HG02840 (cell line): ENCODE measurements around the gene PRAME.
"Not testable (repeated sequence)": the region's sequence is repeated elsewhere in the genome, so short reads cannot be mapped to it uniquely, and the experiment has no call there.

Experiments used
- ATAC-seq: cut with Tn5 transposase; IDR thresholded peaks from one replicate; pipeline ENCODE4 v1.9.1; 2021; ENCODE audit warnings: mild to moderate bottlenecking, moderate library complexity, moderate number of reproducible peaks; ENCODE audit not compliant: unreplicated experiment, low FRiP score

Gene PRAME

DNA sequence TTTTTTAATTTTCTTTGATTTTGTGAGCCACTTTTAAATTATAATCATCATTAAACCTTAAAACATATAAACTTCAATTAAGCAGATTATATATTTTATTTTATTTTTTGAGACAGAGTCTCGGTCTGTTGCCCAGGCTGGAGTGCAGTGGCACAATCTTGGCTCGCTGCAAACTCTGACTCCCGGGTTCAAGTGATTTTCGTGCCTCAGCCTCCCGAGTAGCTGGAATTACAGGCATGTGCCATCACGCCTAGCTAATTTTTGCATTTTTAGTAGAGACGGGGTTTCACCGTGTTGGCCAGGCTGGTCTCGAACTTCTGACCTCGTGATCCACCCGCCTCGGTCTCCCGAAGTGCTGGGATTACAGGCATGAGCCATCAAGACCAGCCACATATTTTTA, 22.5 kb upstream of the PRAME start:
- not testable (repeated sequence) for ATAC-seq

DNA sequence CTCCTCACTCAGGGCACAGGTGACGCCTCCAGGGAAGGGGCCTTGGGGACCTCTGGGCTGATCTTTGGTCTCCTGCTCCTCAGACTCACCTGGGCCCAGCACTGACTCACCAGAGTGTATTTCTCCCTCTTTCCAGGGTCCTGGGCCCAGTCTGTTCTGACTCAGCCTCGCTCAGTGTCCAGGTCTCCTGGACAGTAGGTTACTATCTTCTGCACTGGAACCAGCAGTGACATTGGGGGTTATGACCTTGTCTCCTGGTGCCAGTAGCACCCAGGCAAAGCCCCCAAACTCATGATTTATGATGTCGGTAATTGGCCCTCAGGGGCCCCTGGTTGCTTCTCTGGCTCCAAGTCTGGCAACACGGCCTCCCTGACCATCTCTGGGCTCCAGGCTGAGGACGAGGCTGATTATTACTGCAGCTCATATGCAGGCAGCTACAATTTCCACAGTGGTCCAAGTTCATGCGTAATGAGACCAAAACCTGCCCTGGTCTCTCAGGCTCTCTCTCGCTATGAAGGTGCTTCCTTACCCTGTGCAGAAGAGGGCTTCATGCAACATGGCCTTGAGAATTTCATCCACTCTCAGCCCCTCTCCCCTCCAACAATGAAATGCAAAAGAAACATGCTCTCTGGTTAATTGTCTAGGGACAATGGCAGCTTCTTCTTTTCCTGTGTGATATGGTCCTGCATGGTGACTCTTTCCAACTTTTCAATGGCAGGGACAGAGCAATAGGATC, 21.0 kb upstream of the PRAME start:
- no peak for ATAC-seq

DNA sequence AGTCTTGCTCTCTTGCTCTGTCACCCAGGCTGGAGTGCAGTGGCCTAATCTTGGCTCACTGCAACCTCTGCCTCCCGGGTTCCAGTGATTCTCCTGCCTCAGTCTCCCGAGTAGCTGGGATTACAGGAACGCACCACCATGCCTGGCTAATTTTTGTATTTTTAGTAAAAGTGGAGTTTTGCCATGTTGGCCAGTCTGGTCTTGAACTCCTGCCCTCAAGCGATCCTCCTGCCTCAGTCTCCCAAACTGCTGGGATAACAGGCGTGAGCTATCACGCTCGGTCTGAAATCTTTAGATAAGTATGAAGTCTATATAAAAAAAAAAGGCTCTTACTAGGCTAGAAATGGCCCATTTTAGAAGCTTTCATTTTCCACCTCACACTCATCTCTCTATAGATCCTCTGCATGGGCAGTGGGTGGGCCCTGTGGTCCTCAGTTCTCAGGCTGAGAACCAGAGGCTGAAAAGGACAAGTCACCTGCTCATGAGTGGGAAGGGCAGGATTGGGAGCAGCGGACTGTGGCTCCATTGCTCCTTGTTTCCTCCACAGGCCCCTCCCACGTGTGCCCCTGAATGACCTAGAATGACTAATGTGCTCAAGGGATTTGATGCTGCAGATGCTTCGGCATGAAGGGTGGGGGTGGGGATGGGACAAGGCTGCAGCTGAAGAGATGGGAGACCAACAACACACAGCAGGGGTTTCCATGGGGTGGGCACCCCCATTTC, 19.8 kb upstream of the PRAME start:
- ATAC-seq: no peak

DNA sequence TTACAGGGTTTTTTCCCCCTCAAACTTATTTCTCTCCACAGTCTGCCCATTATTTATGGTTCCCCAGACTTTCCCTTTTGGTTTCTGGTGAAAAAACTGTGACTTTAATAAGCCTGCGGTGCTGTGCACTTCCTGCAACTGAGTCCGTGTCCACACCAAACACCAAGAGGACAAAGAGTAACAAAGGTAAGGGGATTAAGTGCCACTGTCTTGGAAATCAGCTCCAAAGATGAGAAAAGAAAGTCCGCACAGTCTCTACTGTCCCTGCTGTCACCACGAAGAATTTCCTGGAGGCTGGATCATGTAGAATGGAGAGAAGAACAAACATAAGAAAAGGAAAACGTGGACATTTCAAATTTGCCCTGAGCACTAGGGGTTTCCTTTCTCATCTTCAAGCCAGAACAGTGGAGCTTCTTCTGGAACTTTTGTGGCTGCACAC, 17.9 kb upstream of the PRAME start:
- ATAC-seq: no peak

DNA sequence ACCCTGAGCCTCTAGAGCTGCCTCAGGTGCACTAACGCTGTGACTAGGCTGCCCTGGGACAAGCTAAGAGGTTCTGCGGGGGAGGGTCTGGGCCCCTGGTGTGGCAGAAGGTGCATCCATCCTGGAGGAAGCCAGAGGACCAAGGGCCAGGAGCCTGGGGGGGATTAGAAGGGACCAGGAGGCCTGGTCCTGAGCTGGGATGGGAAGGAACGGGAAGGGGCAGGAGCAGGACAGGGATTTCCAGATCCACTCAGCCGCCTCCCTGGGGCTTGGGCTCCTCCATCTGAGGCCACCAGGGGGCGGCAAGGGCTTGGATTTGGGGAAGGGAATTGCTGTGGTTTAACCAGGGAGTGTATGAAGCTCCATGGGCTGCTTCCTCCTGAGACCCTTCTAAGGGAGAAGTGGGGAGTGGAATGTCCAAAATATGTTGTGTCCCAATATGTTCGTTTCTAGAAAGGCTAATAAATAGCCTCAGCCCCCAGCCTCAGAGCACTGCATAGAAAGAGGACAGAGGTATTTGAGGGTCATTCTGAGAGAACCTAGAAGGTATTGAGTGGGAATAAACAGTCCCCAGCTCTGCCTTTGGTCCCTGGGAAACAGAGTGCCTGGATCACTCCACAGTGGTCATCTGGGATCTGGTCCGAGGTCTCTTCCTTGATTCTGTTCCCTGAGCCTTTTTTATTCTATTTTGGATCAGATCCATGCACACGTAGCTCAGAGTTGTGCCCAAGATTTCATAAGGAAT, 17.4 kb upstream of the PRAME start:
- ATAC-seq: no peak

DNA sequence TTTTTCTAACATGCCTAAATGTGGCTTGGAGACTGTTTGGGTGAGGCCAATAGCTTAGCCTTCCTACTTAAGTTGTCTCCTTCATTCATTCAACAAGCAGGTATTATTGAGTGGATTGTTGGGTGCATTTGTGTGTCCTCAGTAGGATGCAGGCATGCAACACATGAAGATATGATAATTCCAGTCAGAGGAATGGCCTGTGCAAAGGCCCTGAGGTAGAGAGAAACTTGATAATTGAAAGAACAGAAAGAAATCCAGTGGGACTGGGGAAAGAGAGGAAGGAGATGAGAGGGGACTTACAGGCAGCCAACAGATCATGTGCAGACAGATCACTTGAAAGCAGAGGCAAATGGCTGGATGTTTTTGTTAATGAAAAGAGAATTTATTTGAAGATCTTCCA, 15.3 kb upstream of the PRAME start:
- ATAC-seq: no peak

DNA sequence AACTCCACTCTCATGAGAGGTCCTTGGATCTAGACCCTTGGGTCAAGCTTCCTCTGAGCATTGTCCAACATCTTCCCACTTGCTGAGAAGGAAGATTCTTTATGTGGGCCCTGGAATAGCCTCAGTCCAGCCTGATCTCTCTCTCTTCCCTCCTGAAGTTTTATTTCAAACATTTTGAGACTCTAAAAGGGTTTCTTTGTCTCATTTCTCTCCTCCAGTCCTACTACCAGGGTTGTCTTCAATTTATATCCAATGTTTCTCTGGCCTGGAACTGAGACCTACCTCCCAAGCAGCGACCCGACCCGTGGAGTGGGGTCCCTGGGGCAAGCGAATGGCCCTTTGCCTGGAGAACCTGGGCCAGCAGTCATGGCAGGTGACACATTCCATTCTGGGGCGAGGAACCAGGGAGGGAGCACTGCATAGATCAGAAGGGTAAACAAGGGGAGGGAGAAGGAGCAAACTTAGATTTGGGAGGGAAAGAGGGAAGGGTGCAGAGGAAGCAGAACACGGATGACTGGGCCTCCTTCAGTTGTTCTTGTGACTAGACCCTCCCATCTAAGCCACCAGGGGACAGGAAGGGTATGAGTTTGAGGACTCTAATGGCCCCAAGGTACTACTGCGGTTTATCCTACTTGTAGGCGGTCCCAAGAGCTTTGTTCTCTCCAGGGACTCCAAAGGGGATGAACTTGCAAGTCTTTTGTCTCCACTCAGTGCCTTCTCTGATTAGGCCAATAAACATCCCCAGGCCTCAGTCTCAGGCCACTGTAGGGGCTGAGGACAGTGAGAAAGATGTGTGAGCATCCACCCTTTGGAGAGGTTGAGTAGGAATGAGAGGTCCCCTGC, 14.2 kb upstream of the PRAME start:
- ATAC-seq: no peak

DNA sequence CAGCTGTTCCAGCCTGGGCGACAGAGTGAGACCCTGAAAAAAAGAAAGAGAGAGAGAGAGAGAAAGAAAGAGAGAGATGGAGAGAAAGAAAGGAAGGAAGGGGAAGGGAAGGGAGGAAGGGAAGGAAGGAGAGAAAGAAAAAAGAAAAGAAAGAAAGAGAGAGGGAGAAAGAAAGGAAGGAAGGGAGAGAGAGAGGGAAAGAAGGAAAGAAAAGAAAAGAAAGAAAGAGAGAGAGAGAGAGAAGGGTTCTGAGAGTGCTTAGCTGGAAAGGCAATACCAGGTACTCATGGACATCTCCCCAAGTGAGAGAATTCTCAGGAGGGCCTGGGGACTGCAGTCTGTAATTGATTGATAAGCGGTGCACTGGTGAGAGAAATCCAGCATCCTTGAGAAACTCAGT, 12.8 kb upstream of the PRAME start:
- no peak for ATAC-seq

DNA sequence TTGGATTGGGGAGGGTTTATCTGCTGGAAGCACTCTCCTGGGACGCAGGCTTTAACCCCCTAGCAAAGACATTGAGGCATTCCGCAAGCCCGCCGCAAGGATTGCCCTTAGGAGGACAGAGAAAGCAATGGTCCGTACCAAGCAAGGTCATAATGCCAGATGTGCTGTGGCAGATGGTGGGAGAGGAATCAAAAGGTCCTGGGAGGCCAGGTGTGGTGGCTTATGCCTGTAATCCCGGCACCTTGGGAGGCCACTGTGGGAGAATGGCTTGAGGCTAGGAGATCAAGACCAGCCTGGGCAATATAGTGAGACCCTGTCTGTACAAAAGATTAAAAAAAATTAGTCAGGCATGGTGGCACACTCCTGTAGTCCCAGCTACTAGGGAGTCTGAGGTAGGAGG, 12.4 kb upstream of the PRAME start:
- ATAC-seq: no peak

DNA sequence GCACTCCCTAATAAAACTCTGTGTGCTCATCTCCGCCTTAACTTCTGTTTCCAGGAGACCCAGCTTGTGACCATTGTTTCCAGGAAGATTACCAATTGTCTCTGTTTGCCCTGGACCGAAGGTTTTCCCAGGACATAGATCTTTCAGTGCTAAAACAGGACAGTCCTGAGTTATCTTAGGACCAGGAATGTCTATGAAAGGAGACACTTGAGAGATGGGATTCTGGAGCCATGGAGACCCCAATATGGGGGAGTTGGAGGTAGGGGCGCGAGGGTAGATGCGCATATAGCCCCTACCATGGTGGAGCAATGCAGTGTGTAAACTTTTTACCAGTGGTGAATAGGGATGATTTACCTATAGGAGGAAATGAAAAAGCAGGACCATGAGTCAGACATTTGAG, 10.2 kb upstream of the PRAME start:
- ATAC-seq: no peak

DNA sequence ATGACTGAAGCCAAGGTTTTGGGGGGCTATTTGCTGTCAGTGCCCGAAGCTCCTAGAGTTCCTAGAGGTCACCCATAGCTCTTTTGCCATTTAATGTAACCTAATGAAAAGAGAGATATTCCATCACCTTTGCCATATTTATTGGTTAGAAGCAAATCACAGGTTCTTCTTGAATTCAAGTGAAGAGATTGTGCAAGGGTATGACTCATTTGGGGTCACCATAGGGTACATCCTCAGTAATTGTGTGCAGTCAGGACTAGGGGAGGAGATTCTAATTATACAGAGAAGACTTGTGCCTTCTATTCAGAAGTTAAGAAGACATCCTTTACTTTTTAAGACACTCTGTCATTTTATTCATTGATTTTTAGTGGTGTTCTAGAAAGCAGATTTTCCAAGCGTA, 6.9 kb upstream of the PRAME start:
- ATAC-seq: no peak

DNA sequence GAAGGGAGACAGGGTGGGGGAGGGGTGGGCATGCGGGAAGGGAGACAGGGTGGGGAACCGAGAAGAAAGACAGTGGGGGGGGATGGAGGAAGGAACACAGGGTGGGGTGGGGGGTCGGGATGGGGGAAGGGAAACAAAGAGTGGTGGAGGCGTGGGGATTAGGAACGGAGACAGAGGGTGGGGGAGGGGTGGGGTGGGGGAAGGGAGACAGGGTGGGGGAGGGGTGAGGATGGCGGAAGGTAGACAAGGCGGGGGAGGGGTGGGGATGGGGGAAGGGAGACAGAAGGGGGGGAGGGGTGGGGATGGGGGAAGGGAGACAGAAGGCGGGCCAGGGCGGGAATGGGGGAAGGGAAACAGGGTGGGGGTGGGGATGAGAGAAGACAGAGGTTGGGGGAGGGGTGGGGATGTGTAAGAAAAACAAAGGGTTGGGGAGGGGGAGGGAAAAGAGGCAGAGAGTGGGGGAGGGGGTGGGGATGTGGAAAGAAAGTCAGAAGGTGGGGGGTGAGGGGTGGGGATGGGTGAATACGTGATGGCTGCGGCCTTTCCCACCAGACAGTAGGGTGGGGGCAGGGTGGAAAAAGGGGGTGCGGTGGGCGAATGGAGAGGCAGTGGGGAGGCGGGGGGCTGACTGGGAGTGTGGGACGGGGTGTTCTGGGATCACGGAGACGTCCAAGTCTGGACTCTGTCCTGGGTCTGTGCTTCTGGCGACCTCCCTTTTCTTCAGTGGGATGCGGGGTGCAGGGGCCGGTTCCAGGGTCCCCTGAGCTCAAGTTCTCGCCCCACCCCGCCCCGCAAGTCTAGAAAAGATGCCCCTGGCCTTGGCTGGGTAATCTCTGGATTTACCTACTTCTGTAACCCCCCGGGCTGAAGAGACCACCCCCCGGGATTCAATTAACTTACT, 744 bp downstream of the PRAME start:
- ATAC-seq: no peak

DNA sequence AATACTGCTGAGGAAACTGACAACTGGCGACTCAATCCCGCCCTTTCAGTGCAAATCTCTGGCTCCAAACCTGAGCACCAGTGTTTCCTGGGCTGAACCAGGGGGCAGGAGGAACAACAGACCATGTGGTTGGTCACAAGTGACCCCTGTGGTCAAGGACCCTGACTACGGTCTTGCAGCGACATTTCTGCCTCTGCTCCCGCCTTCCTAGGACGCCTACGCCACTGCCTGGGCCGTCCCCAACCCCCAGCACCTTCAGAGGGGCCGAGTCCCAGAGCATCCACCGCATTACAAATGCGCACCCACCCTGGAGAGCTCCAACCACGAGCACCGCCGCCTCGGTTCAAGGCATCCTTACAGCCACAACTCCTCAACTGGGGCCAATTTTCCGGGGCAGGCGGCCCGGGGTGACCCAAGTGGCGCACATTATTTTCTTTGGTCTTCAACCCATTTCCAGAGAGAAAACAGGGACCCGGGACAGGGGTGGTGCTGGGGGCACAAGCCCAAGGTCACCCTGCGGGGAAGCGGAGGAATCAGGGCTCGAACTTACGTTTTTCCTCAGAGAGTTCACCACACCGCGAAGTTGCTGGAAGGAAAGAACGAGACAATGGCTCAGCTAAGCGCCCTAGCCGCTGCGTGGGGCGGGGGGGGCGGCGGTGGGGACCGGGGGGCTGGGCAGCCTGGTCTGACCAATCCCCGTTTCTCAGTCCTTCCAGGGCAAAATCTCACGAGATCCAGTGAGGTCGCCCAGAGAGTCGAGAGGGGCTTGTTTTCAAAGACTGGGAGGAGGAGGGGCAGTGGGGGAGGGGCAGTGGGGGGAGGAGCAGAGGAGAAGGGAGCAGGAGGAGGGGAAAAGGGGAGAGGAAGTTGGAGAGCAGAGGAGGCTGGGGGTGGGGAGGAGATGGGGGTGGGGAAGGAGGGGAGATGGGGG, 1.8 kb downstream of the PRAME start:
- no peak for ATAC-seq

DNA sequence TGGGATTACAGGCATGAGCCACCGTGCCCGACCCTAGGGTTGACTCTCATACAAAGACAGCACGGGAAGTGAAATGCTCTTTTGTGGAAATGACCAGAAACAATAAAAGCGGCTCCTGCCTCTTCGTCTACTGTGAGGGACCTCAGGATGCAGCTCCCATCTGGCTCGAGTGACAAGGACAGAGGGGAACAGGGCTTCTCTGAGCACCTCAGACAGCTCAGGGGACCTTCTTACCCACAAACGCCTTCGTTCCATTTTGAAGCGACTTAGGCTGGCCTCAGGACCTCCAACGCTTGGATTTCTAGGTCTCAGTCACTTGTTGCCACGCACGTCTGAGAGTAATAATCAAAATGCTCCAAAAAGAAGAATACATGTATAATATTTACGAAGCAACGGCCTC, 2.5 kb downstream of the PRAME start:
- ATAC-seq: no peak

DNA sequence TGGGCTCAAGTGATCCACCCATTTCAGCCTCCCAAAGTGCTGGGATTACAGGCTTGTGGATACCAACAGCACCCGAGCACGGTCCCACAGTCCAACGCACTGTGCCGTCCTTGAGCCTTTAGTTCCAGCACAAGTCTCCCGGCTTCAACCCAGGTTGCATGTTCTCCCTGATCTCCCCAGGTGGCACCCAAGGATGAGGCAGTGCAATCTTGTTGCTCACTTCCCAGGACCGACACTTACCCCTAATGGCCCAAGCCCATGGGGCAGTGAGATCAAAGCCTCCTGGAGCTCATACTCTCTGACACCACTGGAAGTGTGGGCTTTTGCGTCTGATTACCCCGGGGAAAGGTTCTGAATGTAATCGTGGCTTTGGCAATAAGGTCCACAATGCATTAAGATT, 3.5 kb downstream of the PRAME start:
- no peak for ATAC-seq

DNA sequence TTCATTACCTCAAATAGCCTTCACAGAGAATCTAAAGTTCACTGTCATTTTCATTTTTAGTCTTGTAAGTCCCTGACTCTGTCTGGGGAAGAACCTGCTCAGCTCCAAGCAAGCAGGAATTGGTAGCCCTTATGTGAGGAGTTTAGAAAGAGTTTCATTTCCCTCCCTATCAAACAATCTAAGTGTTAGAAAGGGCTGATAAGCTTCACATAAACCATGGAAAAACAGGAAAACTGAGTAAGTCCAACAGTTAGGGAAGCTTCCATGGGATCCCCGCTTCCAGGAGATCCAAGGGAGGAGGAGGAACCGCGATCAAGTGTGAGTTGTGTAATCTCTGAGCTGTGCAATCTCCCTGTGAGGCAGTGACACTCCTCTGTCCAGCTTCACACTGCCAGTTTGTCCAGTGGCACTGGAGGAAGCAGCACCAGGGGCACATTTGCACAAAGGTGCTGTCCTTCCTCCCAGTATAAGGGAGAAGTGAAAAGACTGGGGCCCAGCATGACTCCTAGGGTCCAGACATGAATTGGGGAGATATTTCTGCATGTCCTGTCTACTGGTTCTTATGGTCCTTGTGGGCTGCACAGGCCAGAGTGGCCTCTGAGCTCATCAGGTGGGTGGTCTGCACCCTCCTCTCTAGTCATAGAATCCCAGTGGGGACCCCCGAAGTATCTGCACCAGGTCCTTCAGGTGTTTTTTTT, 4.3 kb downstream of the PRAME start:
- no peak for ATAC-seq

DNA sequence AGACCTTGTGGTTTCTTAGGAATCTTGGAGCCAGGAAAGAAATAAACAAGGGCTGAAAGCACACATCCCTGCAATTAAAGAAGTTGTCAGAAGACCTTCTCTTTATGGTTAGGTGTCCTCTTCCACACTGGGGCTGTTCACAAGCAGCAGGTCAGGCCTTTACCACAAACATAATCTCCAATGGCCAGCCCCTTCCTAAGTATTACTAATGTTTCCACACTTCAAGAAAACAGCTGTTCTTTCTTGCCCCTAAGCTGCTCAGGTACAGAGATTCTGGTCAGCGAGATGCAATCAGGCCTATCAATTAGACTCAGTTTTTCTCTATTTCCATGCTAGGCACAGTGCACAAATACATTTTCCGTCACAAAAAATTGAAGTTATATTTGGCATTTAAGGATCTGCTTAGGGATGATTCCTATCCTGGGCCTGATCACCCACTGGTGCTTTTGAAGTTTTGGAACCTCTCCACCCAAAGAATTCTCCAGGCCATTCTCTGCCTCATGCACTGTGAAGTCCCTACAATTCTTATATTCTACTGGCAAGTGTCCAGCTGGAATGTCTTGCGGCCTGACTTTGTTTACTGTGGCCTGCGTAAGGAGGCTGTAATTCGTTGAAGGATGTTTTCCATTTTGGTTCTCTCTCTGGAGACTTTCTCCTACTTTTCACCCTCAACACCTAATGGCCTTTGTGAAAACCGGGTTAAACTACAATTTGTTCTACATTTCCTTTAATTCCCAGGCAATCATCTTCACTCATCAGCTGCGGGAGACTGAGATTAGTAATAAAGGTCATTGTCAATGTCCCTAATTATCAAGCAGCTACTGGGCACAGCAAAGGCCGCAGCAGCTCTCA, 5.1 kb downstream of the PRAME start:
- ATAC-seq: no peak
